Right forelimb (tissue), 1 donor: ENCODE data around the gene C10orf88.
A peak's percentile ranks its signal among the peaks of the same experiment; 100 is the strongest.

Source experiments
- DNase-seq: peaks from one replicate; pipeline ENCODE4 v3.0.0-alpha.2; 2018

C10orf88 gene

GRCh38 chr10:122953902-122954730 is at the start of gene C10orf88:
C10orf88 (minus strand) TSS chr10:122954227; CDS start chr10:122954178, 49 bp downstream.
- peak; percentile 98 for DNase-seq

- DNase-seq = no peak
Measured at GRCh38 chr10:123001370-123001769, 47.3 kb upstream of the C10orf88 start.

GRCh38 chr10:123000155-123000554 is 46.1 kb upstream of the C10orf88 start:
- no peak for DNase-seq

- no peak for DNase-seq
Measured at GRCh38 chr10:122999347-122999746, 45.3 kb upstream of the C10orf88 start.

- no peak for DNase-seq
Measured at GRCh38 chr10:122998934-122999333, 44.9 kb upstream of the C10orf88 start.

GRCh38 chr10:122998360-122998917 is 44.4 kb upstream of the C10orf88 start:
- no peak for DNase-seq

GRCh38 chr10:122997864-122998263 is 43.8 kb upstream of the C10orf88 start:
- no peak for DNase-seq

GRCh38 chr10:122995936-122996335 is 41.9 kb upstream of the C10orf88 start:
- no peak for DNase-seq

GRCh38 chr10:122993797-122994336 is 39.8 kb upstream of the C10orf88 start:
- no peak for DNase-seq

- DNase-seq = no peak
Measured at GRCh38 chr10:122992031-122992585, 38.1 kb upstream of the C10orf88 start.

GRCh38 chr10:122990278-122990677 is 36.3 kb upstream of the C10orf88 start:
- no peak for DNase-seq

- DNase-seq = no peak
Measured at GRCh38 chr10:122988501-122988900, 34.5 kb upstream of the C10orf88 start.

- no peak for DNase-seq
Measured at GRCh38 chr10:122986335-122986734, 32.3 kb upstream of the C10orf88 start.

- DNase-seq = no peak
Measured at GRCh38 chr10:122984708-122985107, 30.7 kb upstream of the C10orf88 start.

GRCh38 chr10:122983898-122984297 is 29.9 kb upstream of the C10orf88 start:
- DNase-seq = no peak

GRCh38 chr10:122981066-122981464 is 27.0 kb upstream of the C10orf88 start:
- DNase-seq = no peak

GRCh38 chr10:122980209-122981065 is 26.4 kb upstream of the C10orf88 start, which contains the start of gene PSTK:
PSTK (plus strand) TSS chr10:122980401; CDS start chr10:122980480, 79 bp downstream.
- peak; percentile 97 for DNase-seq

GRCh38 chr10:122974543-122975064 is 20.6 kb upstream of the C10orf88 start:
- DNase-seq = no peak

GRCh38 chr10:122974023-122974422 is 20.0 kb upstream of the C10orf88 start:
- no peak for DNase-seq

- no peak for DNase-seq
Measured at GRCh38 chr10:122968698-122969097, 14.7 kb upstream of the C10orf88 start.

GRCh38 chr10:122966879-122967278 is 12.9 kb upstream of the C10orf88 start:
- DNase-seq = no peak

GRCh38 chr10:122962405-122962804 is 8.4 kb upstream of the C10orf88 start:
- DNase-seq = no peak
